ENCODE measurements around the gene MMP20.
A peak's percentile ranks its signal among the peaks of the same experiment; 100 is the strongest.

The MMP20 gene

GRCh38 chr11:102560555-102561011 lies 64.5 kb downstream of the MMP20 start:
- Histone ChIP-seq H3K27me3 (ENCODE audit: insufficient read depth, low read length) (no peaks in the 10 kb centered on the region), H4K20me1 (ENCODE audit: insufficient read depth, low read length) (no peaks in the 10 kb centered on the region), H3K9me2 (ENCODE audit: low read depth, low read length) (no peaks in the 10 kb centered on the region), H3F3A (ENCODE audit: insufficient read depth, low read length) (no peaks in the 10 kb centered on the region), H3K4me1 (ENCODE audit: insufficient read depth, low read length, severe bottlenecking) (peaks cover 49% of the 10 kb centered on the region), H3K9ac (ENCODE audit: low read length) (peak overlapping the region; percentile 50), H3K9me3 (ENCODE audit: low read length) (peaks cover 17% of the 10 kb centered on the region), H3K79me2 (ENCODE audit: insufficient read depth, low read length) (no peaks in the 10 kb centered on the region), H2AFZ (ENCODE audit: low read length) (no peak overlapping the region), H3K36me3 (ENCODE audit: insufficient read depth, low read length) (peaks cover 12% of the 10 kb centered on the region), H3K4me2 (ENCODE audit: low read length) (peak overlapping the region; percentile 53), H3K4me3 (ENCODE audit: low read depth, low read length, poor library complexity, severe bottlenecking) (peak overlapping the region; percentile 14), H3K27ac (ENCODE audit: low read depth, low read length, poor library complexity, severe bottlenecking) (peak overlapping the region; percentile 94)
- TF ChIP-seq CTCF (IDR thresholded peaks at IDR 0.05; ENCODE audit: low read length) (no peak), EZH2 (IDR thresholded peaks at IDR 0.05; ENCODE audit: borderline replicate concordance, low read length) (no peak)

- Histone ChIP-seq H4K20me1 (ENCODE audit: insufficient read depth, low read length) (no peaks in the 10 kb centered on the region), H3K79me2 (ENCODE audit: insufficient read depth, low read length) (no peaks in the 10 kb centered on the region), H3K9me2 (ENCODE audit: low read depth, low read length) (no peaks in the 10 kb centered on the region), H3K4me2 (ENCODE audit: low read length) (peak overlapping the region; percentile 53), H3K9me3 (ENCODE audit: low read length) (peaks cover 17% of the 10 kb centered on the region), H3K27ac (ENCODE audit: low read depth, low read length, poor library complexity, severe bottlenecking) (peak overlapping the region; percentile 94), H3F3A (ENCODE audit: insufficient read depth, low read length) (no peaks in the 10 kb centered on the region), H3K9ac (ENCODE audit: low read length) (peak overlapping the region; percentile 50), H3K36me3 (ENCODE audit: insufficient read depth, low read length) (peaks cover 12% of the 10 kb centered on the region), H2AFZ (ENCODE audit: low read length) (no peak overlapping the region), H3K27me3 (ENCODE audit: insufficient read depth, low read length) (no peaks in the 10 kb centered on the region), H3K4me3 (ENCODE audit: low read depth, low read length, poor library complexity, severe bottlenecking) (peak overlapping the region; percentile 6), H3K4me1 (ENCODE audit: insufficient read depth, low read length, severe bottlenecking) (peaks cover 49% of the 10 kb centered on the region)
- TF ChIP-seq CTCF (IDR thresholded peaks at IDR 0.05; ENCODE audit: low read length) (no peak), EZH2 (IDR thresholded peaks at IDR 0.05; ENCODE audit: borderline replicate concordance, low read length) (no peak)
Observed at GRCh38 chr11:102559839-102560238, 65.3 kb downstream of the MMP20 start.

- H3K36me3 ChIP-seq (ENCODE audit: insufficient read depth, low read length): peaks cover 12% of the 10 kb centered on the region
- H3K9ac ChIP-seq (ENCODE audit: low read length): no peak overlapping the region
- H3K4me1 ChIP-seq (ENCODE audit: insufficient read depth, low read length, severe bottlenecking): peaks cover 26% of the 10 kb centered on the region
- H3K79me2 ChIP-seq (ENCODE audit: insufficient read depth, low read length): no peaks in the 10 kb centered on the region
- no peaks in the 10 kb centered on the region for H3K27me3 ChIP-seq (ENCODE audit: insufficient read depth, low read length)
- TF ChIP-seq CTCF (IDR thresholded peaks at IDR 0.05; ENCODE audit: low read length): no peak
- TF ChIP-seq EZH2 (IDR thresholded peaks at IDR 0.05; ENCODE audit: borderline replicate concordance, low read length): no peak
- no peak overlapping the region for H3K27ac ChIP-seq (ENCODE audit: low read depth, low read length, poor library complexity, severe bottlenecking)
- no peaks in the 10 kb centered on the region for H4K20me1 ChIP-seq (ENCODE audit: insufficient read depth, low read length)
- H3F3A ChIP-seq (ENCODE audit: insufficient read depth, low read length): no peaks in the 10 kb centered on the region
- peaks cover 17% of the 10 kb centered on the region for H3K9me3 ChIP-seq (ENCODE audit: low read length)
- no peak overlapping the region for H3K4me2 ChIP-seq (ENCODE audit: low read length)
- H3K4me3 ChIP-seq (ENCODE audit: low read depth, low read length, poor library complexity, severe bottlenecking): no peak overlapping the region
- no peaks in the 10 kb centered on the region for H3K9me2 ChIP-seq (ENCODE audit: low read depth, low read length)
- no peak overlapping the region for H2AFZ ChIP-seq (ENCODE audit: low read length)
Observed at GRCh38 chr11:102555091-102555490, 70.0 kb downstream of the MMP20 start.
